Progenitor cell of endocrine pancreas (in vitro differentiated cells): ENCODE measurements around the gene TACC2. TPM values are rescaled to one million over a fixed set of nuclear protein-coding genes. Genes with fewer than 3 reads are reported as not detected.
"Not testable (repeated sequence)": the region's sequence is repeated elsewhere in the genome, so short reads cannot be mapped to it uniquely, and the experiment has no call there.

ENCODE experiments used
- DNase-seq: peaks from one replicate; pipeline ENCODE4 v3.0.0; 2021; ENCODE audit warnings: low spot score; ENCODE audit not compliant: unreplicated experiment
- H3K27ac Mint-ChIP-seq: 2 replicates; pipeline ENCODE4 v1.8.0; 2021; ENCODE audit warnings: mild to moderate bottlenecking, moderate library complexity, mixed read lengths
- H3K27me3 Mint-ChIP-seq: 2 replicates; pipeline ENCODE4 v1.8.0; 2021; ENCODE audit warnings: mixed read lengths
- H3K36me3 Mint-ChIP-seq: 2 replicates; pipeline ENCODE4 v1.8.0; 2022; ENCODE audit warnings: mixed read lengths; ENCODE audit not compliant: insufficient read depth
- H3K4me1 Mint-ChIP-seq: 2 replicates; pipeline ENCODE4 v1.8.0; 2021; ENCODE audit warnings: low read depth, mixed read lengths
- H3K4me3 Mint-ChIP-seq: 2 replicates; pipeline ENCODE4 v1.8.0; 2021; ENCODE audit warnings: low read depth, mild to moderate bottlenecking, moderate library complexity, mixed read lengths
- H3K9me3 Mint-ChIP-seq: 2 replicates; pipeline ENCODE4 v1.8.0; 2021; ENCODE audit warnings: low read depth, mixed read lengths
- CTCF ChIP-seq: fragments of 200-600 bp; sonication (generic); IDR thresholded peaks from one replicate; pipeline ENCODE4 v1.5.0; 2021; ENCODE audit warnings: antibody characterized with exemption, mild to moderate bottlenecking; ENCODE audit not compliant: unreplicated experiment
- total RNA-seq: library from RNA; stranded (reverse); gene quantifications from 2 replicates; pipeline ENCODE4 v1.2.1, GENCODE V29; 2021

Gene TACC2
- total RNA-seq, 1 donor from 2014 or later: 60.4 TPM

DNA sequence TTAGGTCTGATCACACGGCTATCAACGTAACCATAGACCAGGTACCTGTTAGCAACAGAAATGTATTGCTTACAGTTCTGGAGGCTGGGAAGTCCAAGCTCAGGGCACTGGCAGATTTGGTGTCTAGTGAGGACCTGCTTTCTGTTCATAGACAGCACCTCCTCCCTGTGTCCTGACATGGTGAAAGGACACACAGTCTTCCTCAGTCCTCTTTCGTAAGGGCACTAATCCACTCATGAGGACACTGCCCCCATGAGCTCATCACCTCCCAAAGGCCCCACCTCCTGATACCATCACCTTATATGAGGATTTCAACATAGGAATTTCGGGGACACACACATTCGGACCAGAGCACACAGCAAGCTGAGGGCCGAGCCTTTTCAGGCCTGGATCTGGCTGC, 210.7 kb downstream of the TACC2 start:
- no peak overlapping the region for H3K27ac Mint-ChIP-seq
- no peak for TF ChIP-seq CTCF
- no peak for DNase-seq
- peaks cover 15% of the 10 kb centered on the region for H3K36me3 Mint-ChIP-seq
- no peaks in the 10 kb centered on the region for H3K9me3 Mint-ChIP-seq
- no peaks in the 10 kb centered on the region for H3K27me3 Mint-ChIP-seq
- H3K4me1 Mint-ChIP-seq: no peaks in the 10 kb centered on the region
- no peak overlapping the region for H3K4me3 Mint-ChIP-seq

DNA sequence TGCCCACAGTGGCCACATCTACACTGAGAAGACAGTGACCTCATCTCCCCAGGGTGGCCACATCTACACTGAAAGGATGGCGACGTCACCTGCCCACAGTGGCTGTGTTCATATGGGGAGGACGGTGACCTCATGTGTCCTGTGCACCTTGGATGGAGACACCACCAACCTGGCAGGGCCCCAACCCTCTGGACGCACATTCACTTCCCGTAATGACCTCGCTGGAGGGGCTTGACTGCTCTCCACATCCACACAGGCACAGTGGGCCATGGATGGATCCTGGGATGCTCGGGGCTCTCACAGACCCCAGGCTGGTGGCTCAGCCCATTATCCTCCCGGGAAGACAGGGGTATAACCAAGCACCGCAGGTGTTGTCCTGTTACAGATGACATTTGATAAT, 212.4 kb downstream of the TACC2 start:
- Mint-ChIP-seq H3K27me3 (no peaks in the 10 kb centered on the region), H3K27ac (no peak overlapping the region), H3K4me1 (no peaks in the 10 kb centered on the region), H3K9me3 (no peaks in the 10 kb centered on the region), H3K4me3 (no peak overlapping the region), H3K36me3 (peaks cover 11% of the 10 kb centered on the region)
- DNase-seq: no peak
- TF ChIP-seq CTCF: no peak

DNA sequence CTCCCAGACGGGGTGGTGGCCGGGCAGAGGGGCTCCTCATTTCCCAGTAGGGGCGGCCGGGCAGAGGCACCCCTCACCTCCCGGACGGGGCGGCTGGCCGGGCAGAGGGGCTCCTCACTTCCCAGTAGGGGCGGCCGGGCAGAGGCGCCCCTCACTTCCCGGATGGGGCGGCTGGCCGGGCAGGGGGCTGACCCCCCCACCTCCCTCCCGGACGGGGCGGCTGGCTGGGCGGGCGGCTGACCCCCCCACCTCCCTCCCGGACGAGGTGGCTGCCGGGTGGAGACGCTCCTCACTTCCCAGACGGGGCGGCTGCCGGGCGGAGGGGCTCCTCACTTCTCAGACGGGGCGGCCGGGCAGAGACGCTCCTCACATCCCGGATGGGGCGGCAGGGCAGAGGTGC, 214.2 kb downstream of the TACC2 start:
- not testable (repeated sequence) for H3K4me3 Mint-ChIP-seq, H3K27me3 Mint-ChIP-seq, H3K27ac Mint-ChIP-seq, H3K36me3 Mint-ChIP-seq, H3K4me1 Mint-ChIP-seq, DNase-seq, H3K9me3 Mint-ChIP-seq

- H3K4me3 Mint-ChIP-seq: no peak overlapping the region
- H3K9me3 Mint-ChIP-seq: no peaks in the 10 kb centered on the region
- peaks cover 8% of the 10 kb centered on the region for H3K36me3 Mint-ChIP-seq
- H3K27ac Mint-ChIP-seq: no peak overlapping the region
- H3K4me1 Mint-ChIP-seq: no peaks in the 10 kb centered on the region
- DNase-seq: no peak
- H3K27me3 Mint-ChIP-seq: no peaks in the 10 kb centered on the region
- TF ChIP-seq CTCF: no peak
Measured at GRCh38 chr10:122204691-122205489, 215.9 kb downstream of the TACC2 start.

DNA sequence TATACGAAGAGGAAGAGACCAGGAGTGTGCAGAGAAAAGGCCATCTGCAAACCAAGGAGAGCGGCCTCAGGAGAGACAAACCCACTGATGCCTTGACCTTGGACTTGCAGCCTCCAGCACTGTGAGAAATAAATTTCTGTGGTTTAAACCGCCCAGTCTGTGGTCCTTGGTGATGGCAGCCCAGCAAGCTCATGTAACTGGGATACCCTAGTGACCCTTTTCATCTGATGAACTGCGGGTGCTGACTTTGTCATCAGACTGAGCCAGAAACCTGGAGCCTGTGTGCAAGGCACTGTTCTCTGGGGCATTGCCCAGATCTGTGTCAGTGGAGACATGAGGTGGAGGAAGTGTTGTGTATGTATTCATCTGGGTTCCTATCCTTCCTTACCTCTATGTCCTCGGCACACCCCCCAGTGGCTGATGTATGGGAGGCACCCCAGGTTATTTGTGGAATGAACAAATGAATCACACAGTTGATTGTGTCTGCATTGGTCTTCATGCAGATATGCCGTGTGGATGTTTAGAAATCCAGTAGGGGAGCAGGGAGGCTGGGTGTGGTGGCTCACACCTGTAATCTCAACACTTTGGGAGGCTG, 217.6 kb downstream of the TACC2 start:
- Mint-ChIP-seq H3K4me1 (no peaks in the 10 kb centered on the region), H3K4me3 (no peak overlapping the region), H3K9me3 (no peaks in the 10 kb centered on the region), H3K27me3 (no peaks in the 10 kb centered on the region), H3K36me3 (peaks cover 8% of the 10 kb centered on the region), H3K27ac (no peak overlapping the region)
- no peak for TF ChIP-seq CTCF
- DNase-seq: no peak

DNA sequence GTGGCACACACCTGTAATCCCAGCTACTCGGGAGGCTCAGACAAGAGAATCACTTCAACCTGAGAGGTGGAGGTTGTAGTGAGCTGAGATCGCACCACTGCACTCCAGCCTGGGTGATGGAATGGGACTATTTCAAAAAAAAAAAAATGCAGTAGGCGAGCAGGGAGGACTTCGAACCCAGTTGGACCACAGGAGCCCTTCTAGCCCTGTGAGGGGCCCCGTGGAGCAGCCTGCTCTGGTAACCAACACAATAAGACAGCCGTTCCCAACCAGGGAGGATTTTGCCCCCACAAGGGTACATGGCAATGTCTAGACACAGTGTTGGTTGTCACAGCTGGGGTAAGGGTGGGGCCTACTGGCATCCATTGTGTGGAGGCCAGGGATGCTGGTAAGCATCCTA, 218.2 kb downstream of the TACC2 start:
- Mint-ChIP-seq H3K9me3 (no peaks in the 10 kb centered on the region), H3K36me3 (peaks cover 10% of the 10 kb centered on the region), H3K27ac (no peak overlapping the region), H3K27me3 (no peaks in the 10 kb centered on the region), H3K4me3 (no peak overlapping the region), H3K4me1 (no peaks in the 10 kb centered on the region)
- no peak for DNase-seq
- TF ChIP-seq CTCF: no peak
